HepG2 (cell line): ENCODE measurements around the gene GGTLC2.
"Not testable (repeated sequence)": the region's sequence is repeated elsewhere in the genome, so short reads cannot be mapped to it uniquely, and the experiment has no call there.

Experiments used
- CAMTA2 ChIP-seq: sonication (generic); formaldehyde crosslinking; IDR thresholded peaks from 2 replicates; pipeline ENCODE4 v1.4.0; 2020; ENCODE audit warnings: mild to moderate bottlenecking, missing genetic modification reagents, borderline replicate concordance
- CEBPB ChIP-seq: IDR thresholded peaks from 2 replicates; pipeline ENCODE4 v1.6.1; 2011; ENCODE audit warnings: low read depth, low read length, improper control_type of control experiment, borderline replicate concordance
- PCBP2 ChIP-seq: fragments of 200-400 bp; formaldehyde crosslinking; optimal IDR thresholded peaks from 2 replicates; pipeline ENCODE3; 2018; ENCODE audit warnings: low read length, low read depth; ENCODE audit not compliant: poor library complexity, severe bottlenecking
- YY1 ChIP-seq: IDR thresholded peaks from 2 replicates; pipeline ENCODE4 v1.6.1; 2011; ENCODE audit warnings: low read length, low read depth, moderate library complexity, mild to moderate bottlenecking; ENCODE audit not compliant: insufficient read depth, insufficient replicate concordance
- TF ChIP-seq, protein P1 (sequence below): sonication (generic); formaldehyde crosslinking; IDR thresholded peaks from 2 replicates; pipeline ENCODE4 v1.5.0; 2020; ENCODE audit warnings: mild to moderate bottlenecking, missing genetic modification reagents, moderate library complexity
- TF ChIP-seq, protein P2 (sequence below): IDR thresholded peaks from 2 replicates; pipeline ENCODE4 v1.6.1; 2016; ENCODE audit warnings: low read depth, control low read depth
- TF ChIP-seq, protein P3 (sequence below), 2 experiments: fragments of 450-650 bp in 1 of 2; sonication (generic) in 1 of 2; formaldehyde crosslinking; IDR thresholded peaks; 2 replicates each; pipeline versions ENCODE4 v1.5.0 to v1.8.0; 2020 to 2022; ENCODE audit warnings: mild to moderate bottlenecking in 1 of 2, missing genetic modification reagents in 1 of 2

DNA sequence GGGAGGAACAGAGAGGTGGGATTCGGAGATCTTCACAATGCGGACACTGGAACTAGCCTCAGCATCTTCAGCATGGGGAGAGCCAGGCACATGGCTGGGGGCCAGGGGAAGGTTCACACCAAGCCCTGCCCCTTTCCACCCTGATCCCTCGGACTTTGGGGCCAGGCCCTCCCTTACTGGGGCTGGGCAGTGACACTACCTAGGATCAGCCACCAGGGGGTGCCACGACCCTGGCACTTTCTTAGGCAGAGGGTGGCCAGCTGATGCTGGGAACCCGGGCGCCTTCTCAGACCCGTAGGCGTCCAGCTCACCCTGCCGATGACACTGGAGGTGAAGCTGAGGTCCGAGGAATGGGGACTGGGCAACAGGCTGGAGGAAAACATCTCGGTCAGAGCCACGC, 3.5 kb downstream of the GGTLC2 start:
- not testable (repeated sequence) for TF ChIP-seq CAMTA2 (CRISPR knock-in tag); YY1; PCBP2; CEBPB
- TF ChIP-seq, protein P1, sequence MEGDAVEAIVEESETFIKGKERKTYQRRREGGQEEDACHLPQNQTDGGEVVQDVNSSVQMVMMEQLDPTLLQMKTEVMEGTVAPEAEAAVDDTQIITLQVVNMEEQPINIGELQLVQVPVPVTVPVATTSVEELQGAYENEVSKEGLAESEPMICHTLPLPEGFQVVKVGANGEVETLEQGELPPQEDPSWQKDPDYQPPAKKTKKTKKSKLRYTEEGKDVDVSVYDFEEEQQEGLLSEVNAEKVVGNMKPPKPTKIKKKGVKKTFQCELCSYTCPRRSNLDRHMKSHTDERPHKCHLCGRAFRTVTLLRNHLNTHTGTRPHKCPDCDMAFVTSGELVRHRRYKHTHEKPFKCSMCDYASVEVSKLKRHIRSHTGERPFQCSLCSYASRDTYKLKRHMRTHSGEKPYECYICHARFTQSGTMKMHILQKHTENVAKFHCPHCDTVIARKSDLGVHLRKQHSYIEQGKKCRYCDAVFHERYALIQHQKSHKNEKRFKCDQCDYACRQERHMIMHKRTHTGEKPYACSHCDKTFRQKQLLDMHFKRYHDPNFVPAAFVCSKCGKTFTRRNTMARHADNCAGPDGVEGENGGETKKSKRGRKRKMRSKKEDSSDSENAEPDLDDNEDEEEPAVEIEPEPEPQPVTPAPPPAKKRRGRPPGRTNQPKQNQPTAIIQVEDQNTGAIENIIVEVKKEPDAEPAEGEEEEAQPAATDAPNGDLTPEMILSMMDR (CRISPR knock-in tag) = peak; percentile 47
- TF ChIP-seq, protein P2, sequence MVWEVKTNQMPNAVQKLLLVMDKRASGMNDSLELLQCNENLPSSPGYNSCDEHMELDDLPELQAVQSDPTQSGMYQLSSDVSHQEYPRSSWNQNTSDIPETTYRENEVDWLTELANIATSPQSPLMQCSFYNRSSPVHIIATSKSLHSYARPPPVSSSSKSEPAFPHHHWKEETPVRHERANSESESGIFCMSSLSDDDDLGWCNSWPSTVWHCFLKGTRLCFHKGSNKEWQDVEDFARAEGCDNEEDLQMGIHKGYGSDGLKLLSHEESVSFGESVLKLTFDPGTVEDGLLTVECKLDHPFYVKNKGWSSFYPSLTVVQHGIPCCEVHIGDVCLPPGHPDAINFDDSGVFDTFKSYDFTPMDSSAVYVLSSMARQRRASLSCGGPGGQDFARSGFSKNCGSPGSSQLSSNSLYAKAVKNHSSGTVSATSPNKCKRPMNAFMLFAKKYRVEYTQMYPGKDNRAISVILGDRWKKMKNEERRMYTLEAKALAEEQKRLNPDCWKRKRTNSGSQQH (CRISPR knock-in tag) = not testable (repeated sequence)
- TF ChIP-seq, protein P3, sequence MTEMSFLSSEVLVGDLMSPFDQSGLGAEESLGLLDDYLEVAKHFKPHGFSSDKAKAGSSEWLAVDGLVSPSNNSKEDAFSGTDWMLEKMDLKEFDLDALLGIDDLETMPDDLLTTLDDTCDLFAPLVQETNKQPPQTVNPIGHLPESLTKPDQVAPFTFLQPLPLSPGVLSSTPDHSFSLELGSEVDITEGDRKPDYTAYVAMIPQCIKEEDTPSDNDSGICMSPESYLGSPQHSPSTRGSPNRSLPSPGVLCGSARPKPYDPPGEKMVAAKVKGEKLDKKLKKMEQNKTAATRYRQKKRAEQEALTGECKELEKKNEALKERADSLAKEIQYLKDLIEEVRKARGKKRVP (CRISPR knock-in tag; IDR thresholded peaks at IDR 0.05) = not testable (repeated sequence)
